ENCODE results near the gene ALDOA. TPM values are rescaled to one million over a fixed set of nuclear protein-coding genes. Genes with fewer than 3 reads are reported as not detected.

Gene ALDOA
- total and polyA plus RNA-seq, 10 of the 15 experiments (the other 5 are each of a cell fraction or from before 2014, with no cell fraction given), result 218 to 2,339 (median 1,095) TPM

DNA sequence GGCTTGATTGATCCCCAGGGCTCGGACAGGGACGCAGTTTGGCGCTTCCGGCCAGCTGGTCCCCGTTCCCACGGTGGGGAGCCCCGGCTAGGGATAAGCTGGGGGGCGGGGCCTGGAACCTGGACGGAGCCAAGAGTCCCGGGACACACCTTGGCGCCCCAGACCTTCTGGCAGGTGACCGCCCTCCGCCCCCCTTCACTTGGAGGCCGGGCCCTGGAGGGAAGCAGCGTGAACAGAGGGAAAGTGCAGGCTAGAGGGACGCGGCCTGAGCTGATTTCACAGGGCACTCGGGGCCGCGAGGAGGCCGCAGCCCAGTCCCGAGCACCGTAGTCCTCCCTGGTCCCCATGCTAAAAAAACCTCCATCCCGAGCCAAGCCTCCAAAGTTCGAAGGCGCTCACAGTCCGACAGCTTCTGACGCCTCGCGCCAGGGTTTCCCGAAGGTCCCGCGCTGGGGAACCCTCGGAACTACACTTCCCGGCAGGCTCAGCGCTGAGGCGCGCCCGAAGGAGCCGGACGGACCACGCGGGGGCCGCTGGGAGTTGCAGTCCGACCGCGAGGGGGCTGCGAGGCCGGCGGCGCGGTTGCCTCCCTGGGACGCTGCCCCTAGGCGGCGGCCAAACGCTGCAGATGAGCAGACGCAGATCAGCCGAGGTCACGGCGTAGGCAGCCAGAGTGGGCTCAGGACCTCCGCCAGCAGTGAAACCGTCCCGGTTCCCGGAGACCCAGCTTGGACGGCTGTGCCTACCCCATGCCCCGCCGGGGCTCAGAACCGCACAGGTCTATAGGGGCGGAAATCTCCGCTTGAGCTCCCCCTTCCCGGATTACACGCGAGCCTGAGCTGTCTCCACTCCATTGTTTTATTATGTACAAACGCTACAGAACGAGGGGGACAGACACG lies 26.2 kb downstream of the ALDOA start, which contains the start of gene TBX6 (continued):
- TF ChIP-seq, protein P1, sequence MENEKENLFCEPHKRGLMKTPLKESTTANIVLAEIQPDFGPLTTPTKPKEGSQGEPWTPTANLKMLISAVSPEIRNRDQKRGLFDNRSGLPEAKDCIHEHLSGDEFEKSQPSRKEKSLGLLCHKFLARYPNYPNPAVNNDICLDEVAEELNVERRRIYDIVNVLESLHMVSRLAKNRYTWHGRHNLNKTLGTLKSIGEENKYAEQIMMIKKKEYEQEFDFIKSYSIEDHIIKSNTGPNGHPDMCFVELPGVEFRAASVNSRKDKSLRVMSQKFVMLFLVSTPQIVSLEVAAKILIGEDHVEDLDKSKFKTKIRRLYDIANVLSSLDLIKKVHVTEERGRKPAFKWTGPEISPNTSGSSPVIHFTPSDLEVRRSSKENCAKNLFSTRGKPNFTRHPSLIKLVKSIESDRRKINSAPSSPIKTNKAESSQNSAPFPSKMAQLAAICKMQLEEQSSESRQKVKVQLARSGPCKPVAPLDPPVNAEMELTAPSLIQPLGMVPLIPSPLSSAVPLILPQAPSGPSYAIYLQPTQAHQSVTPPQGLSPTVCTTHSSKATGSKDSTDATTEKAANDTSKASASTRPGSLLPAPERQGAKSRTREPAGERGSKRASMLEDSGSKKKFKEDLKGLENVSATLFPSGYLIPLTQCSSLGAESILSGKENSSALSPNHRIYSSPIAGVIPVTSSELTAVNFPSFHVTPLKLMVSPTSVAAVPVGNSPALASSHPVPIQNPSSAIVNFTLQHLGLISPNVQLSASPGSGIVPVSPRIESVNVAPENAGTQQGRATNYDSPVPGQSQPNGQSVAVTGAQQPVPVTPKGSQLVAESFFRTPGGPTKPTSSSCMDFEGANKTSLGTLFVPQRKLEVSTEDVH (IDR thresholded peaks at IDR 0.05; ENCODE audit: low read depth, partially characterized antibody), result no peak
- TF ChIP-seq POLR2AphosphoS5 (IDR thresholded peaks at IDR 0.05; ENCODE audit: low read length) (peak; percentile 52; the same call in 1 of the 2 replicates), CTCF (IDR thresholded peaks at IDR 0.05 in 2 of 3, conservative IDR thresholded peaks at IDR 0.05 in 1 of 3; ENCODE audit: control insufficient read depth in 2 of 3, extremely low read depth in 1 of 3, insufficient read depth in 1 of 3, low read depth in 3 of 3, low read length in 3 of 3) (peak; percentile 82 to 95 (median 83)), BACH1 (IDR thresholded peaks at IDR 0.05; ENCODE audit: borderline replicate concordance) (peak; percentile 82), ZNF207 (IDR thresholded peaks at IDR 0.05; ENCODE audit: borderline replicate concordance) (peak; percentile 45; the same call in 1 of the 2 replicates), SIX5 (IDR thresholded peaks at IDR 0.05; ENCODE audit: low read depth, low read length, severe bottlenecking) (peak; percentile 98), ELK1 (IDR thresholded peaks at IDR 0.05; ENCODE audit: low read depth, low read length) (0 out of 2 replicates have a peak, but pooled peaks have one; percentile 36), CEBPB (IDR thresholded peaks at IDR 0.05; ENCODE audit: borderline replicate concordance in 1 of 2, low read depth in 2 of 2, low read length in 2 of 2) (no peak), IRF3 (IDR thresholded peaks at IDR 0.05) (no peak), BCL11A (IDR thresholded peaks at IDR 0.05; ENCODE audit: low read depth, low read length) (0 out of 2 replicates have a peak, but pooled peaks have one; percentile 11), STAT1 (conservative IDR thresholded peaks at IDR 0.05) (0 out of 2 replicates have a peak, but pooled peaks have one; percentile 52), SMC3 (IDR thresholded peaks at IDR 0.05; ENCODE audit: borderline replicate concordance, low read length) (peak; percentile 32; the same call in 1 of the 2 replicates), TARDBP (IDR thresholded peaks at IDR 0.05; ENCODE audit: borderline replicate concordance) (peak; percentile 95), TCF12 (IDR thresholded peaks at IDR 0.05; ENCODE audit: low read depth, low read length) (peak; percentile 54; the same call in 1 of the 2 replicates), IKZF1 (conservative IDR thresholded peaks at IDR 0.05) (peak; percentile 97), POLR2AphosphoS2 (IDR thresholded peaks at IDR 0.05; ENCODE audit: low read depth, low read length) (peak; percentile 65; the same call in 1 of the 2 replicates), CHD4 (IDR thresholded peaks at IDR 0.05) (no peak)
- TF ChIP-seq, protein P2, sequence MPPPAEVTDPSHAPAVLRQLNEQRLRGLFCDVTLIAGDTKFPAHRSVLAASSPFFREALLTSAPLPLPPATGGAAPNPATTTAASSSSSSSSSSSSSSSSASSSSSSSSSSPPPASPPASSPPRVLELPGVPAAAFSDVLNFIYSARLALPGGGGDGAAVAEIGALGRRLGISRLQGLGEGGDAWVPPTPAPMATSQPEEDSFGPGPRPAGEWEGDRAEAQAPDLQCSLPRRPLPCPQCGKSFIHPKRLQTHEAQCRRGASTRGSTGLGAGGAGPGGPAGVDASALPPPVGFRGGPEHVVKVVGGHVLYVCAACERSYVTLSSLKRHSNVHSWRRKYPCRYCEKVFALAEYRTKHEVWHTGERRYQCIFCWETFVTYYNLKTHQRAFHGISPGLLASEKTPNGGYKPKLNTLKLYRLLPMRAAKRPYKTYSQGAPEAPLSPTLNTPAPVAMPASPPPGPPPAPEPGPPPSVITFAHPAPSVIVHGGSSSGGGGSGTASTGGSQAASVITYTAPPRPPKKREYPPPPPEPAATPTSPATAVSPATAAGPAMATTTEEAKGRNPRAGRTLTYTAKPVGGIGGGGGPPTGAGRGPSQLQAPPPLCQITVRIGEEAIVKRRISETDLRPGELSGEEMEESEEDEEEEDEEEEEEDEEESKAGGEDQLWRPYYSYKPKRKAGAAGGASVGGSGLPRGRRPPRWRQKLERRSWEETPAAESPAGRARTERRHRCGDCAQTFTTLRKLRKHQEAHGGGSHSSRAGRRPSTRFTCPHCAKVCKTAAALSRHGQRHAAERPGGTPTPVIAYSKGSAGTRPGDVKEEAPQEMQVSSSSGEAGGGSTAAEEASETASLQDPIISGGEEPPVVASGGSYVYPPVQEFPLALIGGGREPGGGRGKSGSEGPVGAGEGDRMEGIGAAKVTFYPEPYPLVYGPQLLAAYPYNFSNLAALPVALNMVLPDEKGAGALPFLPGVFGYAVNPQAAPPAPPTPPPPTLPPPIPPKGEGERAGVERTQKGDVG (CRISPR knock-in tag; IDR thresholded peaks at IDR 0.05), result no peak

All from GM12878 (cell line).